ENCODE data around the gene HBG1. TPM values are rescaled to one million over a fixed set of nuclear protein-coding genes. Genes with fewer than 3 reads are reported as not detected.
"Not testable (repeated sequence)": the region's sequence is repeated elsewhere in the genome, so short reads cannot be mapped to it uniquely, and the experiment has no call there.

The HBG1 gene
- total RNA-seq, 3 donors from 2014 or later: 1.0 to 2.4 (median 1.5) TPM

DNA sequence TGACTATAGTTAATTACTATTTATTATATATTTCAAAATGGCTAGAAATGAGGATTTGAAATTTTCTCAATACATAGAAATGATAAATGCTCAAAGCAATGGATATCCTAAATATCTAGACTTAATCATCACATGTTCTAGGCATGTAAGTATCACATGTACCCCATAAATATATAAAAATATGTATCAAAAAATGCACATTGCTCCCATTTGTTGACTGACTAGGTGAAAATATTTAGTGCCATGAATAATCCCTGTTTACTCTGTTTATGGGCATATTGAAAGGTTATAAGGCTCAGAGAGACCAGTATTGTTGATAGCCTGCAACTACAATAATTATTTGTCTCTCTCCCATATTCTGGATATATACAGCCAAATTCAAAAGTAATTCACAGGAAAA, 17.0 kb upstream of the HBG1 start:
- H3K4me1 Mint-ChIP-seq (ENCODE audit: low read depth): no peaks in the 10 kb centered on the region
- no peaks in the 10 kb centered on the region for H3K36me3 Mint-ChIP-seq (ENCODE audit: insufficient read depth)
- DNase-seq (no peak), ATAC-seq (no peak)
- peaks cover 2% of the 10 kb centered on the region for H3K27me3 Mint-ChIP-seq (ENCODE audit: low read depth)
- peaks cover 3% of the 10 kb centered on the region for H3K9me3 Mint-ChIP-seq
- H3K4me3 Mint-ChIP-seq: no peak overlapping the region

DNA sequence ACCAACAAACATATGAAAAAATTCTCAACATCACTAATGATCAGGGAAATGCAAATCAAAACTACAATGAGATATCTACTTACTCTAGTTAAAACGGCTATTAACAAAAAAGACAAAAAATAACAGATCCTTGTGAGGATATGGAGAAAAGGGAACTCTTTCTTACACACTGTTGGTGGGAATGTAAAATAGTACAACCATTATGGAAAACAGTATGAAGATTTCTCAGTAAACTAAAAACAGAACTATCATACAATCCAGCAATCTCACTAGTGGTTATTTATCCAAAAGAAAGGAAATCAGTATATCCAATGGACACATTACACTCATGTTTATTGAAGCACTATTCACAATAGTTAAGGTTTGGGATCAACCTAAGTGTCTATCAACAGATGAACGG, 16.2 kb upstream of the HBG1 start:
- Mint-ChIP-seq H3K36me3 (ENCODE audit: insufficient read depth) (no peaks in the 10 kb centered on the region), H3K4me3 (no peak overlapping the region), H3K9me3 (peaks cover 3% of the 10 kb centered on the region), H3K4me1 (ENCODE audit: low read depth) (no peaks in the 10 kb centered on the region), H3K27me3 (ENCODE audit: low read depth) (no peaks in the 10 kb centered on the region)
- no peak for DNase-seq
- ATAC-seq: no peak

DNA sequence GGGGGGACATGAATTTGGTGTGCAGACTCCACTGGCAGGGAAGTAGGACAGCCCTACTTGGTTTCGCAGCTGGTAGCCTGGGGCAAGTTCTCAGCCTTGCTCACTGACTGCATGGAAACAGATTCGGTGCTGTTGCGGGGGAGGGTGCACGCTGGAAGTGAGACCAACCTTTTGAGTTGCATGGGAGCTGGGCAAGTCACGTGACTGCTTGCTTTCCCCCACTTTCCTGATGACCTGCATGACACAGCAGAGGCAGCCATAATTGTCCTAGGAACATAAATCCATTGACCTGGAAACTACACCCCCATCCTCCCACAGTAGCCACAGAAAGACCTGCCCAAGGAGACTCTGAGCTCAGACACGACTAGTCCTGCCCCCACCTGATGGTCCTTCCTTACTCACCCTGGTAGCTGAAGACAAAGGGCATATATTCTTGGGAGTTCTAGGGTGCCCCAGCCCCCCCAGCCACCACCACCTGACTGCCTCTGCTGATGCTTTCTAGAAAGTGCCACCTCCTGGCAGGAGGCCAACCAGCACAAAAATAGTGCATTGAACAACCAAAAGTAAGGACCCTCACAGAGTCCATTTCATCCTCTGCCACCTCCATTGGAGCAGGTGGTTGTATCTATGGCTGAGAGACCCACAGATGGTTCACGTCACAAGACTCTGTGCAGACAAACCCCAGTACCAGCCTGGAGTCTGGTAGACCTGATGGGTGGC, 9.0 kb upstream of the HBG1 start:
- Mint-ChIP-seq H3K27me3 (ENCODE audit: low read depth) (peaks cover 2% of the 10 kb centered on the region), H3K4me1 (ENCODE audit: low read depth) (no peaks in the 10 kb centered on the region), H3K4me3 (no peak overlapping the region), H3K36me3 (ENCODE audit: insufficient read depth) (no peaks in the 10 kb centered on the region), H3K9me3 (peaks cover 12% of the 10 kb centered on the region)
- ATAC-seq (no peak), DNase-seq (no peak)

DNA sequence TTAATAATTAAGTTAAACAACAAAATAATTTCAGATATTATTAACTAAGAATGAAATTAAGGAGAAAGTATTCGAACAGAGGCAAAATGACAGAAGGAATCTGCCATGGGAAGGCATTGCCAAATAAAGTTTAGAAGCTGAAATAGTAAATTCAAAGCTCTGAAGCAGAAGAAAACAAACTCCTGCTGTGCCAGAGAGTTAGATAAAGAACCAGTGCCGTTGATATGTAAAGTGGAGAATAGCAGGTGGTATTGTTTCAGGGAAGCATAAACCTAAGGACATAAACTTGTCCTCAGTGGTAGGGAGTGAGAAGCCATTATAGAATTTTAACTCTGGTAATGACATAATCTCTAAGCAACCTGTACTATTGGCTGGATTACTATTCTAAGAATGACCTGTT, 7.6 kb upstream of the HBG1 start:
- DNase-seq: no peak
- Mint-ChIP-seq H3K4me3 (no peak overlapping the region), H3K4me1 (ENCODE audit: low read depth) (no peaks in the 10 kb centered on the region), H3K36me3 (ENCODE audit: insufficient read depth) (no peaks in the 10 kb centered on the region), H3K9me3 (peaks cover 12% of the 10 kb centered on the region), H3K27me3 (ENCODE audit: low read depth) (peaks cover 2% of the 10 kb centered on the region)
- ATAC-seq: no peak

DNA sequence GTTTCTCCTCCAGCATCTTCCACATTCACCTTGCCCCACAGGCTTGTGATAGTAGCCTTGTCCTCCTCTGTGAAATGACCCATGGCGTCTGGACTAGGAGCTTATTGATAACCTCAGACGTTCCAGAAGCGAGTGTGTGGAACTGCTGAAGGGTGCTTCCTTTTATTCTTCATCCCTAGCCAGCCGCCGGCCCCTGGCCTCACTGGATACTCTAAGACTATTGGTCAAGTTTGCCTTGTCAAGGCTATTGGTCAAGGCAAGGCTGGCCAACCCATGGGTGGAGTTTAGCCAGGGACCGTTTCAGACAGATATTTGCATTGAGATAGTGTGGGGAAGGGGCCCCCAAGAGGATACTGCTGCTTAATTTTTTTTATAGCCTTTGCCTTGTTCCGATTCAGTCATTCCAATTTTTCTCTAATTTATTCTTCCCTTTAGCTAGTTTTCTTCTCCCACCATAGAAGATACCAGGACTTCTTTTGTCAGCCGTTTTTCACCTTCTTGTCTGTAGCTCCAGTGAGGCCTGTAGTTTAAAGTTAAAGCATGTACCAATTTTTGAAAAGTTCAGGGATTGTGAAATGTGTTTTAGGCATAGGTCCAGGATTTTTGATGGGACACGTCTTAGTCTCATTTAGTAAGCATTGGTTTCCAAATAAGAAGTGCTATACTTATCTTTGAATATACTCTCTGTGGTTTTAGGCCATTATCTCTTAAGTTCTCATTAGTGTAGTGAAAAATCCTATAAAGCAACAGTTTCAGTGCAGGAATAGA, 5.2 kb upstream of the HBG1 start, which contains the start of gene HBG2:
Gene HBG2, minus strand, starts transcription at position 136 of the 768 bp plus-strand sequence. Its CDS starts 53 bp downstream, at position 83.
- not testable (repeated sequence) for ATAC-seq

DNA sequence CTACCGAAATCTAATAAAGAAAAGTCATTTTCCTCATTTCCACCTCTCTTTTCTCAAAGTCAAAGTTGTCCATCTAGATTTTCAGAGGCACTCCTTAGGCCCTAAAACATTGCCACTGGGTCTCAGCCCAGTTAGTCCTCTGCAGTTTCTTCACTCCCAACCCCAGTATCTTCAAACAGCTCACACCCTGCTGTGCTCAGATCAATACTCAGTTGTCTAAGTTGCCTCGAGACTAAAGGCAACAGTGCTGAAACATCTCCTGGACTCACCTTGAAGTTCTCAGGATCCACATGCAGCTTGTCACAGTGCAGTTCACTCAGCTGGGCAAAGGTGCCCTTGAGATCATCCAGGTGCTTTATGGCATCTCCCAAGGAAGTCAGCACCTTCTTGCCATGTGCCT, 4.4 kb upstream of the HBG1 start:
- not testable (repeated sequence) for ATAC-seq; H3K4me1 Mint-ChIP-seq (ENCODE audit: low read depth); H3K27me3 Mint-ChIP-seq (ENCODE audit: low read depth); H3K36me3 Mint-ChIP-seq (ENCODE audit: insufficient read depth); H3K4me3 Mint-ChIP-seq; H3K9me3 Mint-ChIP-seq; DNase-seq

More for the DNA sequence above, 5.2 kb upstream of the HBG1 start, which contains the start of gene HBG2:
- not testable (repeated sequence) for H3K4me3 Mint-ChIP-seq; DNase-seq; H3K36me3 Mint-ChIP-seq (ENCODE audit: insufficient read depth); H3K4me1 Mint-ChIP-seq (ENCODE audit: low read depth); H3K27me3 Mint-ChIP-seq (ENCODE audit: low read depth); H3K9me3 Mint-ChIP-seq

DNA sequence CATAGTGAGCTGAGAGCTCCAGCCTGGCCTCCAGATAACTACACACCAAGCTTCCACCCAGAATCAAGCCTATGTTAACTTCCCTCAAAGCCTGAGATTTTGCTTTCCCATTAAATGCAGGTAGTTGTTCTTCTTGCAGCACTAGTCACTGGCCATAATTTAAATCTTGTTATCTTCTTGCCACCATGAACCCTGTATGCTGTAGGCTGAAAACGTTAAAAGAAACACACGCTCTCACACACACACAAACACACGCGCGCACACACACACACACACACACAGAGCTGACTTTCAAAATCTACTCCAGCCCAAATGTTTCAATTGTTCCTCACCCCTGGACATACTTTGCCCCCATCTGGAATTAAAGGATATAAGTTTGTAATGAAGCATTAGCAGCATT, 3.8 kb upstream of the HBG1 start:
- not testable (repeated sequence) for H3K9me3 Mint-ChIP-seq; H3K4me3 Mint-ChIP-seq; ATAC-seq; H3K4me1 Mint-ChIP-seq (ENCODE audit: low read depth); H3K36me3 Mint-ChIP-seq (ENCODE audit: insufficient read depth); H3K27me3 Mint-ChIP-seq (ENCODE audit: low read depth); DNase-seq

DNA sequence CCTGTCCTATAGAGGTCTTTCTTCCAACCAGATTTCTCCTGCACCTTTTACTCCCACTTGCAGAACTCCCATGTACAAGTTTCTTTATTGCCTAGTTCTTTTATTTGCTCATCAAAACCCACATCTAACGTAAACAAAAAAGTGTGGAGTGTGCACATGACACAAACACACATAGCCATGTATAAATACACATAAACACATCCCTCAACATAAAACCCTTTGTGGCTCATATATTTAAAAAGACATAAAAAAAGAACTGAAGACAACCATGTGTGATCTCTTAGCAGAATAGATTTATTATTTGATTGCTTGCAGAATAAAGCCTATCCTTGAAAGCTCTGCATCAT, 3.2 kb upstream of the HBG1 start:
- peaks cover 2% of the 10 kb centered on the region for H3K27me3 Mint-ChIP-seq (ENCODE audit: low read depth)
- ATAC-seq (no peak), DNase-seq (no peak)
- H3K9me3 Mint-ChIP-seq: no peaks in the 10 kb centered on the region
- no peak overlapping the region for H3K4me3 Mint-ChIP-seq
- no peaks in the 10 kb centered on the region for H3K36me3 Mint-ChIP-seq (ENCODE audit: insufficient read depth)
- no peaks in the 10 kb centered on the region for H3K4me1 Mint-ChIP-seq (ENCODE audit: low read depth)

DNA sequence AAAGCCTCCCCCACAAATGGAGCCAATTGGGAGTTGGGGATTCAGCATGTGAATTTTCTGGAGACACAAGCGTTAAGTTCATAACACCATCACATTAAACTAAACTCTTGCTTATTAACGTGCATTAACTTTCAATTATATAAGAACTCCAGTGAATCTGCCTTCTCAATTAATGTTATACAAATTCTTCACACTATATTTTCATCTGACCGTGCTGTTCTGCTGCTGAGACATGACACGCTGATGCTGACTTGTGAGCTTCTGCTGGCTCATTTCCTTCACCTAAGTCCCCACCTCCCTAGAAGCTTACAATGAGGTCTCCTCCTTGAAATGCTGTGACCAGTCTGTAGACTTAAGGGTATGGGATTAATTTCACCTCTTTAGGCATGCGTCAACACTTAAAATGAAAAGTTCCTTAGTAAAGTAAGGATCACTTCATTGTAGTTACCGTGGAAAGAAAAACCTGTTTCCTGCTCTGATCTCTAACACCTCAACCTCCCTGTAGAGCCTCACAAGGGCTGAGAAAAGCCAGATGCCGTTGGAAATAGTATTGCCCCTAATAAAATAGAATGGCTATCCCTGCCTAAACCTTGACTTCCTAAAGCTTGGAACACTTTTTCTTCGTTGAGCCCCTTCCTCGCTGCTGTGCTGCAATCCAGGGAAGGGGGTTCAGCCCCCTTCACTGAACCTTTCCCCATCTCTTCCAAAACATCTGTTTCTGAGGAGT, 2.7 kb upstream of the HBG1 start:
- DNase-seq: no peak
- Mint-ChIP-seq H3K27me3 (ENCODE audit: low read depth) (peaks cover 2% of the 10 kb centered on the region), H3K36me3 (ENCODE audit: insufficient read depth) (no peaks in the 10 kb centered on the region), H3K9me3 (no peaks in the 10 kb centered on the region), H3K4me1 (ENCODE audit: low read depth) (no peaks in the 10 kb centered on the region), H3K4me3 (no peak overlapping the region)
- no peak for ATAC-seq

DNA sequence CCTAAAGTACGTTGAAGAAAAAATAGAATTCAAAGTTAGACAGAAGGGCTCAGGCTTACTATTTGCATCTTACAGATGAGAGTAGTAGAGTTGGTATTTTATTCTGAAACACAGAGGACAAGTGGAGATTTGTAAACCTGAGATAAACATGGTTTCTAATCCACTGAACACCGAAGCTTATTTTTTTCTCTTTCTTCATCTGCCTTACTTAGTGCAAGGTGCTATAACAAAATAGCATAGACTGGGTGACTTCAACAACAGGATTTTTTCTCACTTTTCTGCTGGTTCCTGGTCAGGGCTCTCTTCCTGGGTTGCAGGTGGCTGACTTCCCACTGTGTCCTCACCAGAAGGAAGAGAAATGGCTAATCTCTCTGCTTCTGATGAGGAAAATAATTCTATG, 2.1 kb upstream of the HBG1 start:
- no peaks in the 10 kb centered on the region for H3K4me1 Mint-ChIP-seq (ENCODE audit: low read depth)

DNA sequence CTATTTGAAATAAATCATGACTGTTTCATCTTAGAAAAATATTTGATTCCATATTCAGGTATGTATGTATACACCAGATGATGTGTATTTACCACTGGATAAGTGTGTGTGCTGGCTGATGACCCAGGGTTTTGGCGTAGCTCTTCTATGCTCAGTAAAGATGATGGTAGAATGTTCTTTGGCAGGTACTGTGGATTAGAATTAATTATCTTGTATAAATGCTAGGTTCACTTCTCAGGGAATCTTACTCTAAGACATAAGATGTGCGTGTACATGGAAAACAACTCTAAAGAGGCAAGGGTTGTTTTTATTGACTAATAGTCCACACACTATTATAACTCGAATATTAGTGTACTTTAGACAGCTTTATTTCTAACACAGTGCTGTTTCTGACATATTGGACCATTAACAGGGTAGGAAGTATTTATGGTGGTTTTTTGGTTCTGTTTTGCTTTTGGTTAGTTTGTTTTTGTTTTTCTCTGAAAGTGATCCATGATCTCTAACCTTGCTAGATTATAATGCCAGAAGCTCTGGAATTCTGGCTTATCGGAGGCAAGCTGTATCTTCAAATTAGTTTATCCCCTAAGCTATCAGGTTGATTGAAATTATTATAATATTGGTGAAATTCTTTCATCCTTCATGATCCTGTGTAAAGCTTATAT, 1.0 kb upstream of the HBG1 start:
- Mint-ChIP-seq H3K4me3 (no peak overlapping the region), H3K36me3 (ENCODE audit: insufficient read depth) (no peaks in the 10 kb centered on the region), H3K27me3 (ENCODE audit: low read depth) (no peaks in the 10 kb centered on the region), H3K9me3 (no peaks in the 10 kb centered on the region), H3K4me1 (ENCODE audit: low read depth) (no peaks in the 10 kb centered on the region)
- ATAC-seq (no peak), DNase-seq (no peak)

More for the DNA sequence above, 2.1 kb upstream of the HBG1 start:
- Mint-ChIP-seq H3K27me3 (ENCODE audit: low read depth) (peaks cover 2% of the 10 kb centered on the region), H3K4me3 (no peak overlapping the region), H3K36me3 (ENCODE audit: insufficient read depth) (no peaks in the 10 kb centered on the region), H3K9me3 (no peaks in the 10 kb centered on the region)
- DNase-seq (no peak), ATAC-seq (no peak)

DNA sequence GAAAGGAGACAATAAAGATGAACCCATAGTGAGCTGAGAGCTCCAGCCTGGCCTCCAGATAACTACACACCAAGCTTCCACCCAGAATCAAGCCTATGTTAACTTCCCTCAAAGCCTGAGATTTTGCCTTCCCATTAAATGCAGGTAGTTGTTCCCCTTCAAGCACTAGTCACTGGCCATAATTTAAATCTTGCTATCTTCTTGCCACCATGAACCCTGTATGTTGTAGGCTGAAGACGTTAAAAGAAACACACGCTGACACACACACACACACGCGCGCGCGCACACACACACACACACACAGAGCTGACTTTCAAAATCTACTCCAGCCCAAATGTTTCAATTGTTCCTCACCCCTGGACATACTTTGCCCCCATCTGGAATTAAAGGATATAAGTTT, 1.2 kb downstream of the HBG1 start:
- not testable (repeated sequence) for H3K9me3 Mint-ChIP-seq; H3K36me3 Mint-ChIP-seq (ENCODE audit: insufficient read depth); DNase-seq; H3K4me1 Mint-ChIP-seq (ENCODE audit: low read depth); H3K4me3 Mint-ChIP-seq; ATAC-seq; H3K27me3 Mint-ChIP-seq (ENCODE audit: low read depth)

DNA sequence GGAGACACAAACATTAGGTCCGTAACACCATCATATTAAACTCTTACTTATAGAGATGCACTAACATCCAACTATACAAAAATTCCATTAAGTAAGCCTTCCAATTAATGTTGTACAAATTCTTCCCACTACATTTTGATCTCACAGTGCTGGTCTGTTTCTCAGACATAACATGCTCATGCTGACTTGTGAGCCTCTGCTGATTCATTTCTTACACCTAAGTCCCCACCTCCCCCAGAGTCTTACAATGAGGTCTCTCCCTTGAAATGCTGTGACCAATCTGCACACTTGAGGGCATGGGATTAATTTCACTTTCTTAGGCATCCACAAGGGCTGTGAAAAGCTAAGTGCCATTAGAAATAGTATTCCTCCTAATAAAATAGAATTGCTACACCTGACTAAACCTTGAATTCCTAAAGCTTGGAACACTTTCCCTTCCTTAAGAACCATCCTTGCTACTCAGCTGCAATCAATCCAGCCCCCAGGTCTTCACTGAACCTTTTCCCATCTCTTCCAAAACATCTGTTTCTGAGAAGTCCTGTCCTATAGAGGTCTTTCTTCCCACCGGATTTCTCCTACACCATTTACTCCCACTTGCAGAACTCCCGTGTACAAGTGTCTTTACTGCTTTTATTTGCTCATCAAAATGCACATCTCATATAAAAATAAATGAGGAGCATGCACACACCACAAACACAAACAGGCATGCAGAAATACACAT, 2.0 kb downstream of the HBG1 start:
- Mint-ChIP-seq H3K9me3 (no peaks in the 10 kb centered on the region), H3K27me3 (ENCODE audit: low read depth) (no peaks in the 10 kb centered on the region), H3K4me1 (ENCODE audit: low read depth) (no peaks in the 10 kb centered on the region), H3K36me3 (ENCODE audit: insufficient read depth) (no peaks in the 10 kb centered on the region), H3K4me3 (no peak overlapping the region)
- DNase-seq (no peak), ATAC-seq (no peak)

All from activated T-cell treated with anti-CD3 and anti-CD28 coated beads, Interleukin-2, amount 50 U/mL, for 4 hours (primary cell).